ENCODE results near the gene BBS9.

BBS9 gene

GRCh38 chr7:33432821-33433220 lies 303.5 kb downstream of the BBS9 start:
- Histone ChIP-seq H3K4me3 (no peak overlapping the region), H3K9ac (ENCODE audit: insufficient read length) (no peak overlapping the region), H3K36me3 (ENCODE audit: insufficient read depth, low read length) (no peaks in the 10 kb centered on the region), H3K9me3 (ENCODE audit: low read depth, low read length) (no peaks in the 10 kb centered on the region), H3K27ac (no peak overlapping the region)
- no peak for DNase-seq (ENCODE audit: low read depth, low spot score)
- no peak for TF ChIP-seq POLR2AphosphoS5 (IDR thresholded peaks at IDR 0.05; ENCODE audit: borderline replicate concordance, low read depth, low read length)
- TF ChIP-seq EZH2 (IDR thresholded peaks at IDR 0.05), result no peak
- no peak for TF ChIP-seq FOXP2 (optimal IDR thresholded peaks at IDR 0.05; ENCODE audit: control extremely low read depth, extremely low read length, insufficient read depth)

DNA sequence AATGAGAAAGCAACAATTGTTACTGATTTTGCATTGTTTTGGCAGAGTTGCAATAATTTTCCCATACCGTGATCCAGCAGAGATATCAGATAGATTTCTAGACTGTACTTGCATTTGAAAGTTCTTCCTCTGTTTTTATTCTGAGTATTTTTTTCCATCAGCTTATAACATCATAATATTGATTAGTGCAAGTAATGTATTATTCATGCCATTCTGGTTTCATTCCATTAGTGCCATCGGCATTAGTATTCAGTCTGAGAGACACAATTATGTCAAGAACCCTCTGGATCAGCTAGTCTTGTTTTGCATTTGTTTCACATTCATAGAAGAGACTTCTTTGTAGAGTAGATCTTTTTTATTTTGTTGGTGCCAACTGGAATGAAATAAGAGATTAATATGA lies 304.0 kb downstream of the BBS9 start:
- H3K4me3 ChIP-seq, result no peak overlapping the region
- no peaks in the 10 kb centered on the region for H3K36me3 ChIP-seq (ENCODE audit: insufficient read depth, low read length)
- no peak overlapping the region for H3K9ac ChIP-seq (ENCODE audit: insufficient read length)
- no peaks in the 10 kb centered on the region for H3K9me3 ChIP-seq (ENCODE audit: low read depth, low read length)
- H3K27ac ChIP-seq, result no peak overlapping the region
- no peak for DNase-seq (ENCODE audit: low read depth, low spot score)
- TF ChIP-seq FOXP2 (optimal IDR thresholded peaks at IDR 0.05; ENCODE audit: control extremely low read depth, extremely low read length, insufficient read depth) (no peak), POLR2AphosphoS5 (IDR thresholded peaks at IDR 0.05; ENCODE audit: borderline replicate concordance, low read depth, low read length) (no peak), EZH2 (IDR thresholded peaks at IDR 0.05) (no peak)

- no peaks in the 10 kb centered on the region for H3K9me3 ChIP-seq (ENCODE audit: low read depth, low read length)
- H3K9ac ChIP-seq (ENCODE audit: insufficient read length), result no peak overlapping the region
- no peak overlapping the region for H3K27ac ChIP-seq
- H3K36me3 ChIP-seq (ENCODE audit: insufficient read depth, low read length), result no peaks in the 10 kb centered on the region
- no peak for DNase-seq (ENCODE audit: low read depth, low spot score)
- H3K4me3 ChIP-seq, result no peak overlapping the region
- no peak for TF ChIP-seq POLR2AphosphoS5 (IDR thresholded peaks at IDR 0.05; ENCODE audit: borderline replicate concordance, low read depth, low read length)
- no peak for TF ChIP-seq EZH2 (IDR thresholded peaks at IDR 0.05)
- no peak for TF ChIP-seq FOXP2 (optimal IDR thresholded peaks at IDR 0.05; ENCODE audit: control extremely low read depth, extremely low read length, insufficient read depth)
These were observed 315.1 kb downstream of the BBS9 start for GRCh38 chr7:33444511-33444910.

GRCh38 chr7:33446551-33446950 lies 317.2 kb downstream of the BBS9 start:
- Histone ChIP-seq H3K27ac (no peak overlapping the region), H3K4me3 (no peak overlapping the region), H3K9ac (ENCODE audit: insufficient read length) (no peak overlapping the region), H3K36me3 (ENCODE audit: insufficient read depth, low read length) (no peaks in the 10 kb centered on the region), H3K9me3 (ENCODE audit: low read depth, low read length) (no peaks in the 10 kb centered on the region)
- no peak for TF ChIP-seq FOXP2 (optimal IDR thresholded peaks at IDR 0.05; ENCODE audit: control extremely low read depth, extremely low read length, insufficient read depth)
- no peak for TF ChIP-seq POLR2AphosphoS5 (IDR thresholded peaks at IDR 0.05; ENCODE audit: borderline replicate concordance, low read depth, low read length)
- no peak for TF ChIP-seq EZH2 (IDR thresholded peaks at IDR 0.05)
- DNase-seq (ENCODE audit: low read depth, low spot score), result no peak

- Histone ChIP-seq H3K9ac (ENCODE audit: insufficient read length) (no peak overlapping the region), H3K36me3 (ENCODE audit: insufficient read depth, low read length) (no peaks in the 10 kb centered on the region), H3K9me3 (ENCODE audit: low read depth, low read length) (no peaks in the 10 kb centered on the region), H3K27ac (no peak overlapping the region), H3K4me3 (no peak overlapping the region)
- TF ChIP-seq POLR2AphosphoS5 (IDR thresholded peaks at IDR 0.05; ENCODE audit: borderline replicate concordance, low read depth, low read length) (no peak), FOXP2 (optimal IDR thresholded peaks at IDR 0.05; ENCODE audit: control extremely low read depth, extremely low read length, insufficient read depth) (no peak), EZH2 (IDR thresholded peaks at IDR 0.05) (no peak)
- DNase-seq (ENCODE audit: low read depth, low spot score), result no peak
These were observed 318.7 kb downstream of the BBS9 start for GRCh38 chr7:33448035-33448434.

DNA sequence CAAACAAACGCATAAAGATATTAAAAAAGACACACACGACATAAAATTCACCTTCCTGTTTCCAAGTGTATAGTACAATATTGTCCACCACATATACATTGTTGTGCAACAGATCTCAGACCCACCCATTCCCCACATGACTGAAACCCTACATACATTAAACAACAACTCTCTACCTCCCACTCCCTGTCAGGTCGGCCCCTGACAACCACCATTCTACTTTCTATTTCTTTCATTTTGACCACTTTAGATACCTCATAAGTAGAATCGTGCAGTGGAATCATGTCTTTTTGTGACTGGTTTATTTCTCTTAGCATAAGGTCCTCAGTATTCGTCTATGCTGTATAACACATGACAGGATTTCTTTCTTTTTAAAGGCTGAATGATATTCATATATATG lies 320.5 kb downstream of the BBS9 start:
- H3K27ac ChIP-seq, result no peak overlapping the region
- no peak overlapping the region for H3K4me3 ChIP-seq
- TF ChIP-seq EZH2 (IDR thresholded peaks at IDR 0.05) (no peak), POLR2AphosphoS5 (IDR thresholded peaks at IDR 0.05; ENCODE audit: borderline replicate concordance, low read depth, low read length) (no peak), FOXP2 (optimal IDR thresholded peaks at IDR 0.05; ENCODE audit: control extremely low read depth, extremely low read length, insufficient read depth) (no peak)
- no peak overlapping the region for H3K9ac ChIP-seq (ENCODE audit: insufficient read length)
- no peaks in the 10 kb centered on the region for H3K9me3 ChIP-seq (ENCODE audit: low read depth, low read length)
- DNase-seq (ENCODE audit: low read depth, low spot score), result no peak
- no peaks in the 10 kb centered on the region for H3K36me3 ChIP-seq (ENCODE audit: insufficient read depth, low read length)

GRCh38 chr7:33452805-33453502 lies 323.6 kb downstream of the BBS9 start:
- no peak for DNase-seq (ENCODE audit: low read depth, low spot score)
- H3K9ac ChIP-seq (ENCODE audit: insufficient read length), result no peak overlapping the region
- no peaks in the 10 kb centered on the region for H3K36me3 ChIP-seq (ENCODE audit: insufficient read depth, low read length)
- no peaks in the 10 kb centered on the region for H3K9me3 ChIP-seq (ENCODE audit: low read depth, low read length)
- H3K27ac ChIP-seq, result no peak overlapping the region
- H3K4me3 ChIP-seq, result no peak overlapping the region
- TF ChIP-seq FOXP2 (optimal IDR thresholded peaks at IDR 0.05; ENCODE audit: control extremely low read depth, extremely low read length, insufficient read depth) (no peak), EZH2 (IDR thresholded peaks at IDR 0.05) (no peak), POLR2AphosphoS5 (IDR thresholded peaks at IDR 0.05; ENCODE audit: borderline replicate concordance, low read depth, low read length) (no peak)

DNA sequence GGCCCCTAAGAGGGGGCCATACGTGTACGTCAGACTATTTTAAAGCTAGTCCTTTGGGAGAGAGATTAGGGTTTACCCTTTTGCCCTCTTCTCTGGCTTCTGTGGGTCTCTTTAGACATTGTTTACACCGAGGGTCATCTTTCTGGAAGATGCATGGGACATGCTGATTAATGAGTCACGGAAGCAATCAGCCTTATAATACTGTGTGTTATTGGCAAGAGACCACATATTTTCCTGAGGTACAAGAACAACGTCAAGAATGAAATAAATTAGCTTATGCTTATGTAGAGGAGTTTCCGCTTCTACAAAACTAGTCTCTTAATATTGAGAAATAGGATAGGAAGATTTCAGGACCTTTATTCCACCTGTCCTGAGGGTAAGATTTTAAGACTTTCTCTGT lies 327.7 kb downstream of the BBS9 start:
- Histone ChIP-seq H3K27ac (no peak overlapping the region), H3K9me3 (ENCODE audit: low read depth, low read length) (no peaks in the 10 kb centered on the region), H3K4me3 (no peak overlapping the region), H3K36me3 (ENCODE audit: insufficient read depth, low read length) (no peaks in the 10 kb centered on the region), H3K9ac (ENCODE audit: insufficient read length) (no peak overlapping the region)
- no peak for TF ChIP-seq POLR2AphosphoS5 (IDR thresholded peaks at IDR 0.05; ENCODE audit: borderline replicate concordance, low read depth, low read length)
- TF ChIP-seq FOXP2 (optimal IDR thresholded peaks at IDR 0.05; ENCODE audit: control extremely low read depth, extremely low read length, insufficient read depth), result no peak
- TF ChIP-seq EZH2 (IDR thresholded peaks at IDR 0.05), result no peak
- DNase-seq (ENCODE audit: low read depth, low spot score), result no peak

- Histone ChIP-seq H3K9ac (ENCODE audit: insufficient read length) (no peak overlapping the region), H3K27ac (no peak overlapping the region), H3K9me3 (ENCODE audit: low read depth, low read length) (no peaks in the 10 kb centered on the region), H3K36me3 (ENCODE audit: insufficient read depth, low read length) (no peaks in the 10 kb centered on the region), H3K4me3 (no peak overlapping the region)
- no peak for DNase-seq (ENCODE audit: low read depth, low spot score)
- TF ChIP-seq POLR2AphosphoS5 (IDR thresholded peaks at IDR 0.05; ENCODE audit: borderline replicate concordance, low read depth, low read length), result no peak
- no peak for TF ChIP-seq FOXP2 (optimal IDR thresholded peaks at IDR 0.05; ENCODE audit: control extremely low read depth, extremely low read length, insufficient read depth)
- TF ChIP-seq EZH2 (IDR thresholded peaks at IDR 0.05), result no peak
These were observed 329.2 kb downstream of the BBS9 start for GRCh38 chr7:33458581-33458980.

Data from SK-N-MC (cell line).